GF-D8 (cell line): ENCODE data around the gene TRAPPC1.
"Not testable (repeated sequence)": the region's sequence is repeated elsewhere in the genome, so short reads cannot be mapped to it uniquely, and the experiment has no call there.

Source experiments
- DNase-seq: peaks from one replicate; lab custom pipeline; 2025; lab: John Stamatoyannopoulos, UW

TRAPPC1 gene

GRCh38 chr17:7931709-7932482 lies at the start of gene TRAPPC1, which contains the start of gene CNTROB:
Gene TRAPPC1 (minus strand): TSS chr17:7931946. CDS start chr17:7931829, 117 bp downstream.
Gene CNTROB (plus strand): TSS chr17:7932206. CDS start chr17:7933080, 874 bp downstream.
- peak; percentile 78 for DNase-seq

- no peak for DNase-seq
These were observed 46.1 kb upstream of the TRAPPC1 start for GRCh38 chr17:7977805-7978204.

- DNase-seq: no peak
These were observed 45.3 kb upstream of the TRAPPC1 start for GRCh38 chr17:7977039-7977438.

- DNase-seq: no peak
These were observed 42.9 kb upstream of the TRAPPC1 start for GRCh38 chr17:7974638-7975131.

GRCh38 chr17:7972131-7972785 lies 40.5 kb upstream of the TRAPPC1 start:
- no peak for DNase-seq

GRCh38 chr17:7971651-7972050 lies 39.9 kb upstream of the TRAPPC1 start:
- no peak for DNase-seq

- peak; percentile 39 for DNase-seq
These were observed 37.7 kb upstream of the TRAPPC1 start for GRCh38 chr17:7969433-7969832.

GRCh38 chr17:7967751-7968150 lies 36.0 kb upstream of the TRAPPC1 start:
- DNase-seq: no peak

GRCh38 chr17:7961421-7961820 lies 29.7 kb upstream of the TRAPPC1 start:
- DNase-seq: no peak

GRCh38 chr17:7959503-7960253 lies 27.9 kb upstream of the TRAPPC1 start:
- peak; percentile 34 for DNase-seq

GRCh38 chr17:7956228-7956965 lies 24.7 kb upstream of the TRAPPC1 start:
- no peak for DNase-seq

GRCh38 chr17:7955414-7956227 lies 23.9 kb upstream of the TRAPPC1 start:
- DNase-seq: no peak

- DNase-seq: not testable (repeated sequence)
These were observed 21.5 kb upstream of the TRAPPC1 start for GRCh38 chr17:7953266-7953665.

- DNase-seq: no peak
These were observed 19.5 kb upstream of the TRAPPC1 start for GRCh38 chr17:7951143-7951792.

GRCh38 chr17:7950578-7950977 lies 18.8 kb upstream of the TRAPPC1 start:
- no peak for DNase-seq

- DNase-seq: no peak
These were observed 15.9 kb upstream of the TRAPPC1 start for GRCh38 chr17:7947651-7948050.

- no peak for DNase-seq
These were observed 14.7 kb upstream of the TRAPPC1 start for GRCh38 chr17:7946441-7946840.

GRCh38 chr17:7945651-7946050 lies 13.9 kb upstream of the TRAPPC1 start:
- DNase-seq: no peak

- no peak for DNase-seq
These were observed 12.6 kb upstream of the TRAPPC1 start for GRCh38 chr17:7944326-7944725.

GRCh38 chr17:7943291-7943690 lies 11.5 kb upstream of the TRAPPC1 start:
- DNase-seq: no peak
